ENCODE measurements around the gene ASXL3.

The ASXL3 gene

DNA sequence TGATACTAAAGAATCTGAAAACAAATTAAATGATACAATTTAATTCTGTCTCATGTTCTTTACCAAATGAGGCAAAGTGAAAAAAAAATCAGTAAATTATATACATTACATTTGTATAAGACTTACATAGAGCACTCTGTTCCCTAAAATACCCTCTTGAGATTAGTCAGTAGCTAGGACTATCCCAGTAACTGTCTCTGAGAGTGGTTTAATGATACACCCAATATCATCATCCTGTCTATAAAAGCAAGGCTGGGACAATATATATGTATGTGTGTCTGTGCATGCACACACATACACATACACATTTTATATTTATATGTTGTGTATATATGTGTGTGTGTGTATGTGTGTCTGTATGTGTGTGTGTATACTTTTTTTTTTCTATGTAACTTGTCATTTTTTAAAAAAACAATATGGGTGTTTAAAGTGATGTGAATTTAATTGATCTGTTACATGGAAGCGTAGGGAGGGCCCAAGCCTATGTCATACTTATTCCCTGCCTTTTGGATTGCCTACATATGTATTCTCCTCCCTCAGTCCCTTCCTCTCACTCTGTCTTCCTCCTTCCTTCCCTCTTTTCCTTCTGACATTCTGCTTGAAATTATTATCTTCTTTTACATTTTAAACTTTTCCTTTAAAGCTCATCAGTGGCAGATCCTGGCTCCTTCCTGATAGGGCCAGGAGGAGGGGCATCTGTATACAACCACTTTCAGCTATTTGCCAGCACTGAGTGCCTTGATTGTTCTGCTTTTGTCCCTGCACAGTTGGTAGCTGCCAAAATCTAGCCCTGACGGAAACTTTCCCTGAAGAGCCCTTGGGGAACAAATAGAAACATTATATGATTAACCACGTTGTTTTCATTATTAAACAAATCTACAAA lies 6.8 kb downstream of the ASXL3 start:
- Histone ChIP-seq H3K4me1 (ENCODE audit: insufficient read depth, low read length, severe bottlenecking) (no peaks in the 10 kb centered on the region), H3K9me3 (ENCODE audit: low read length) (no peaks in the 10 kb centered on the region), H2AFZ (ENCODE audit: low read length) (no peak overlapping the region), H3K27me3 (ENCODE audit: insufficient read depth, low read length) (no peaks in the 10 kb centered on the region), H3K36me3 (ENCODE audit: insufficient read depth, low read length) (no peaks in the 10 kb centered on the region), H3K79me2 (ENCODE audit: insufficient read depth, low read length) (no peaks in the 10 kb centered on the region), H3K9ac (ENCODE audit: low read length) (no peak overlapping the region), H3K27ac (ENCODE audit: low read depth, low read length, poor library complexity, severe bottlenecking) (no peak overlapping the region), H3K4me2 (ENCODE audit: low read length) (no peak overlapping the region), H3K4me3 (ENCODE audit: low read depth, low read length, poor library complexity, severe bottlenecking) (no peak overlapping the region), H3F3A (ENCODE audit: insufficient read depth, low read length) (no peaks in the 10 kb centered on the region; the same call in 1 of the 2 replicates), H4K20me1 (ENCODE audit: insufficient read depth, low read length) (no peaks in the 10 kb centered on the region), H3K9me2 (ENCODE audit: low read depth, low read length) (no peaks in the 10 kb centered on the region)
- no peak for TF ChIP-seq EZH2 (IDR thresholded peaks at IDR 0.05; ENCODE audit: borderline replicate concordance, low read length)
- TF ChIP-seq, protein P1, sequence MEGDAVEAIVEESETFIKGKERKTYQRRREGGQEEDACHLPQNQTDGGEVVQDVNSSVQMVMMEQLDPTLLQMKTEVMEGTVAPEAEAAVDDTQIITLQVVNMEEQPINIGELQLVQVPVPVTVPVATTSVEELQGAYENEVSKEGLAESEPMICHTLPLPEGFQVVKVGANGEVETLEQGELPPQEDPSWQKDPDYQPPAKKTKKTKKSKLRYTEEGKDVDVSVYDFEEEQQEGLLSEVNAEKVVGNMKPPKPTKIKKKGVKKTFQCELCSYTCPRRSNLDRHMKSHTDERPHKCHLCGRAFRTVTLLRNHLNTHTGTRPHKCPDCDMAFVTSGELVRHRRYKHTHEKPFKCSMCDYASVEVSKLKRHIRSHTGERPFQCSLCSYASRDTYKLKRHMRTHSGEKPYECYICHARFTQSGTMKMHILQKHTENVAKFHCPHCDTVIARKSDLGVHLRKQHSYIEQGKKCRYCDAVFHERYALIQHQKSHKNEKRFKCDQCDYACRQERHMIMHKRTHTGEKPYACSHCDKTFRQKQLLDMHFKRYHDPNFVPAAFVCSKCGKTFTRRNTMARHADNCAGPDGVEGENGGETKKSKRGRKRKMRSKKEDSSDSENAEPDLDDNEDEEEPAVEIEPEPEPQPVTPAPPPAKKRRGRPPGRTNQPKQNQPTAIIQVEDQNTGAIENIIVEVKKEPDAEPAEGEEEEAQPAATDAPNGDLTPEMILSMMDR (IDR thresholded peaks at IDR 0.05; ENCODE audit: low read length): no peak

DNA sequence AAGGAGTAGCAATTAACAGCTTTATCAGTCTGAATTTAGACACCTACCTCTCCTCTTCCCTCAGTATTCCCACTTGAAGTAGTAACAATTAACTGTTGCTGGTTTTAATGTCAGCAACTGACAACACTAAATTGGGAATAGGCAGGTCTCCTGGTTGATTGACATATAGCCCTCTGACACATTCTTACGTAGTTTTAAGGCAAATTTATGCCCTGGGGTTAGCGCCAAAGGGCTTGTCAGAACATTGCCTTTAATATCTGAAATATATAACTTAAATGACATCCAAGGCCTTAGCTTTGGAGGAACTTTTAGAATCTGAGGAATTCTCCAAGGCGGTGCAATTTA lies 7.4 kb downstream of the ASXL3 start:
- no peak overlapping the region for H3K9ac ChIP-seq (ENCODE audit: low read length)
- no peaks in the 10 kb centered on the region for H3K9me2 ChIP-seq (ENCODE audit: low read depth, low read length)
- H3F3A ChIP-seq (ENCODE audit: insufficient read depth, low read length): no peaks in the 10 kb centered on the region; the same call in 1 of the 2 replicates
- no peaks in the 10 kb centered on the region for H3K4me1 ChIP-seq (ENCODE audit: insufficient read depth, low read length, severe bottlenecking)
- H3K9me3 ChIP-seq (ENCODE audit: low read length): no peaks in the 10 kb centered on the region
- no peaks in the 10 kb centered on the region for H3K36me3 ChIP-seq (ENCODE audit: insufficient read depth, low read length)
- no peak overlapping the region for H3K4me2 ChIP-seq (ENCODE audit: low read length)
- H4K20me1 ChIP-seq (ENCODE audit: insufficient read depth, low read length): no peaks in the 10 kb centered on the region
- H3K79me2 ChIP-seq (ENCODE audit: insufficient read depth, low read length): no peaks in the 10 kb centered on the region
- H3K27me3 ChIP-seq (ENCODE audit: insufficient read depth, low read length): no peaks in the 10 kb centered on the region
- no peak overlapping the region for H2AFZ ChIP-seq (ENCODE audit: low read length)
- no peak for TF ChIP-seq EZH2 (IDR thresholded peaks at IDR 0.05; ENCODE audit: borderline replicate concordance, low read length)
- TF ChIP-seq, protein P1 (IDR thresholded peaks at IDR 0.05; ENCODE audit: low read length): no peak
- no peak overlapping the region for H3K4me3 ChIP-seq (ENCODE audit: low read depth, low read length, poor library complexity, severe bottlenecking)
- H3K27ac ChIP-seq (ENCODE audit: low read depth, low read length, poor library complexity, severe bottlenecking): no peak overlapping the region

DNA sequence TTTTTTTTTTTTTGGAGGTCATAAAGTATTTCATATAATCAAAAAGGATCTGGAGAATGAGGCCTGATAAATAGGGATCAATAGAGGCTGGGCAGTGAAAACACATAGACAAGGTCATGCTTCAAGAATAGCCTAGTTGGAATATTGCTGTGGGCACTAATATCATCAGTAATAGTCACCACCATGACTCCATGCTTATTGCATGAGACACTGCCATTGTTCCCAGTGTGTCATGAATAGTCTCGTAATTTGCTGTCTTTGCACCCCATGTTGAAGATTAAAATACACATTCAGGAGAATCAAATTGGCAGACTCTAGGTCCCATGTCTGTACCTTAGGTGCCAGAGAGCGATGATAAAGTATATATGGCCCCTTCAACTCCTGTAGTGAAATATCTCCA lies 10.3 kb downstream of the ASXL3 start:
- Histone ChIP-seq H3K79me2 (ENCODE audit: insufficient read depth, low read length) (no peaks in the 10 kb centered on the region), H3F3A (ENCODE audit: insufficient read depth, low read length) (no peaks in the 10 kb centered on the region; the same call in 1 of the 2 replicates), H3K9me3 (ENCODE audit: low read length) (no peaks in the 10 kb centered on the region), H3K27ac (ENCODE audit: low read depth, low read length, poor library complexity, severe bottlenecking) (no peak overlapping the region), H4K20me1 (ENCODE audit: insufficient read depth, low read length) (no peaks in the 10 kb centered on the region), H3K9me2 (ENCODE audit: low read depth, low read length) (no peaks in the 10 kb centered on the region), H3K4me3 (ENCODE audit: low read depth, low read length, poor library complexity, severe bottlenecking) (no peak overlapping the region), H3K27me3 (ENCODE audit: insufficient read depth, low read length) (no peaks in the 10 kb centered on the region), H3K36me3 (ENCODE audit: insufficient read depth, low read length) (no peaks in the 10 kb centered on the region), H3K4me1 (ENCODE audit: insufficient read depth, low read length, severe bottlenecking) (no peaks in the 10 kb centered on the region), H2AFZ (ENCODE audit: low read length) (no peak overlapping the region), H3K9ac (ENCODE audit: low read length) (no peak overlapping the region), H3K4me2 (ENCODE audit: low read length) (no peak overlapping the region)
- TF ChIP-seq EZH2 (IDR thresholded peaks at IDR 0.05; ENCODE audit: borderline replicate concordance, low read length): no peak
- TF ChIP-seq, protein P1 (IDR thresholded peaks at IDR 0.05; ENCODE audit: low read length): no peak

All from OCI-LY1 (cell line).